ENCODE measurements around the gene STRN4. TPM values are rescaled to one million over a fixed set of nuclear protein-coding genes. Genes with fewer than 3 reads are reported as not detected.

Gene STRN4
- total RNA-seq, 4 donors from 2014 or later: 77.4 to 127 (median 87.4) TPM

DNA sequence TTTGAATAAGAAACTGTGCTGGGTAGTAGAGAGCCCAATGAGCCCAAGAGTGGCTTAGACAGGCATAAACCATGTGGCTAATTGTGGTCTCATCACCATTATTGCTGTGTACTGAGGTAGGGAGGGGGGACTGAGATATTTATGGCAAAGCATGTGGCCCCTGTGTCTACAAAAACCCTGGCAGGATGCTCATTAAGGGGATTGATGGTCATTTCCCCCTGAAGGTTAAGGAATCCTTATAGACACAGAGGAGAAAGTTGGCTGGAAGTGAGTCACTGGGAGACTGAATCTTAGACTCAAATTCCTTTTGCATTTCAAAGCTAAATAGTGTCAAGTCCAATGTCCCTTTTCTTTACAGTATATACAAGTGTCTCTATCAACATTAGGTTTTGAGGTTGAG, 75.4 kb downstream of the STRN4 start:
- no peaks in the 10 kb centered on the region for H3K9me3 ChIP-seq
- no peak for DNase-seq (ENCODE audit: low spot score in 2 of 2)
- no peak overlapping the region for H3K4me3 ChIP-seq
- H3K27ac ChIP-seq: no peak overlapping the region
- H3K36me3 ChIP-seq: peaks cover 0 to 35% (median 4%) of the 10 kb centered on the region in 3 donors
- TF ChIP-seq EP300 (IDR thresholded peaks at IDR 0.05) (no peak), POLR2A (IDR thresholded peaks at IDR 0.05) (no peak)
- TF ChIP-seq, protein P1, sequence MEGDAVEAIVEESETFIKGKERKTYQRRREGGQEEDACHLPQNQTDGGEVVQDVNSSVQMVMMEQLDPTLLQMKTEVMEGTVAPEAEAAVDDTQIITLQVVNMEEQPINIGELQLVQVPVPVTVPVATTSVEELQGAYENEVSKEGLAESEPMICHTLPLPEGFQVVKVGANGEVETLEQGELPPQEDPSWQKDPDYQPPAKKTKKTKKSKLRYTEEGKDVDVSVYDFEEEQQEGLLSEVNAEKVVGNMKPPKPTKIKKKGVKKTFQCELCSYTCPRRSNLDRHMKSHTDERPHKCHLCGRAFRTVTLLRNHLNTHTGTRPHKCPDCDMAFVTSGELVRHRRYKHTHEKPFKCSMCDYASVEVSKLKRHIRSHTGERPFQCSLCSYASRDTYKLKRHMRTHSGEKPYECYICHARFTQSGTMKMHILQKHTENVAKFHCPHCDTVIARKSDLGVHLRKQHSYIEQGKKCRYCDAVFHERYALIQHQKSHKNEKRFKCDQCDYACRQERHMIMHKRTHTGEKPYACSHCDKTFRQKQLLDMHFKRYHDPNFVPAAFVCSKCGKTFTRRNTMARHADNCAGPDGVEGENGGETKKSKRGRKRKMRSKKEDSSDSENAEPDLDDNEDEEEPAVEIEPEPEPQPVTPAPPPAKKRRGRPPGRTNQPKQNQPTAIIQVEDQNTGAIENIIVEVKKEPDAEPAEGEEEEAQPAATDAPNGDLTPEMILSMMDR (IDR thresholded peaks at IDR 0.05): no peak
- H3K27me3 ChIP-seq: no peaks in the 10 kb centered on the region
- H3K4me1 ChIP-seq: no peaks in the 10 kb centered on the region

Small RNAs within 50 kb of the gene (small RNA-seq; reads per million reads assigned to genes)
- gene MIR320E (0.57 reads per million), gene RF00019 (not detected), gene RN7SL364P (not detected)

Other genes with a start within 250 kb of the STRN4 start
- 100 to 1,000 TPM; 123 to 167 (median 137) TPM for gene CALM3, start 145.1 kb downstream of the STRN4 start, total RNA-seq
- 10 to 100 TPM in 2 of 4 donors, 1 to 10 TPM in 2; 3.1 to 43.2 (median 12.7) TPM for gene PTGIR, start 121.4 kb downstream of the STRN4 start, total RNA-seq
- gene GNG8, start 110.2 kb downstream of the STRN4 start, total RNA-seq: not detected
- gene DACT3, start 85.3 kb downstream of the STRN4 start, total RNA-seq: 10 to 100 TPM in 1 of 4 donors, 1 to 10 TPM in 3; 7.1 to 11.7 (median 8.2) TPM
- 10 to 100 TPM; 21.0 to 36.1 (median 30.2) TPM for gene PRKD2, start 29.3 kb downstream of the STRN4 start, total RNA-seq
- 10 to 100 TPM; 15.7 to 20.4 (median 17.7) TPM for gene FKRP, start 393 bp downstream of the STRN4 start, total RNA-seq
- 100 to 1,000 TPM in 1 of 4 donors, 10 to 100 TPM in 3; 76.8 to 107 (median 83.4) TPM for gene SLC1A5, start 42.1 kb upstream of the STRN4 start, total RNA-seq
- 100 to 1,000 TPM in 1 of 4 donors, 10 to 100 TPM in 3; 32.1 to 108 (median 64.6) TPM for gene AP2S1, start 104.4 kb upstream of the STRN4 start, total RNA-seq
- gene ARHGAP35, start 114.5 kb upstream of the STRN4 start, total RNA-seq: 10 to 100 TPM; 43.3 to 50.3 (median 48.6) TPM

Measured in tibial nerve (tissue), 4 donors.